Neural progenitor cell (in vitro differentiated cells): ENCODE measurements around the gene LRCOL1. TPM values are rescaled to one million over a fixed set of nuclear protein-coding genes. Genes with fewer than 3 reads are reported as not detected.

Source experiments
- DNase-seq: peaks from one replicate; pipeline ENCODE4 v3.0.0-alpha.2; 2016; ENCODE audit warnings: low spot score
- H2AFZ ChIP-seq: fragments of 200-600 bp; sonication (generic); replicated peaks from 2 replicates; pipeline ENCODE4 v1.6.1; 2016; ENCODE audit warnings: antibody characterized with exemption
- H3F3A ChIP-seq: fragments of 200-600 bp; sonication (generic); 2 replicates; pipeline ENCODE4 v1.6.1; 2016; ENCODE audit warnings: antibody characterized with exemption, low read depth
- H3K27ac ChIP-seq: fragments of 200-600 bp; sonication (generic); 2 replicates; pipeline ENCODE4 v1.5.1; 2016; ENCODE audit warnings: mild to moderate bottlenecking
- H3K27me3 ChIP-seq: fragments of 200-600 bp; sonication (generic); 2 replicates; pipeline ENCODE4 v1.6.1; 2016; ENCODE audit warnings: mild to moderate bottlenecking, moderate library complexity
- H3K36me3 ChIP-seq: fragments of 200-600 bp; sonication (generic); 2 replicates; pipeline ENCODE4 v1.5.1; 2016
- H3K4me1 ChIP-seq: fragments of 200-600 bp; sonication (generic); 2 replicates; pipeline ENCODE4 v1.6.1; 2016; ENCODE audit warnings: mixed run types
- H3K4me2 ChIP-seq: fragments of 200-600 bp; sonication (generic); 2 replicates; pipeline ENCODE4 v1.6.1; 2016
- H3K4me3 ChIP-seq: fragments of 200-600 bp; sonication (generic); 2 replicates; pipeline ENCODE4 v1.5.1; 2016
- H3K79me2 ChIP-seq: fragments of 200-600 bp; sonication (generic); 2 replicates; pipeline ENCODE4 v1.6.1; 2016; ENCODE audit warnings: low read depth
- H3K9ac ChIP-seq: fragments of 200-600 bp; sonication (generic); 2 replicates; pipeline ENCODE4 v1.6.1; 2016
- H3K9me3 ChIP-seq: fragments of 200-600 bp; sonication (generic); 2 replicates; pipeline ENCODE4 v1.5.1; 2016; ENCODE audit warnings: low read depth
- H4K20me1 ChIP-seq: fragments of 200-600 bp; sonication (generic); 2 replicates; pipeline ENCODE4 v1.6.1; 2016; ENCODE audit warnings: low read depth
- H3K27ac Mint-ChIP-seq: 3 replicates; pipeline ENCODE4 v1.8.0; 2021; ENCODE audit warnings: mixed read lengths
- H3K27me3 Mint-ChIP-seq: 2 replicates; pipeline ENCODE4 v1.8.0; 2022; ENCODE audit warnings: low read depth, mild to moderate bottlenecking, inconsistent platforms, moderate library complexity, mixed read lengths; ENCODE audit not compliant: insufficient read depth
- H3K36me3 Mint-ChIP-seq: 3 replicates; pipeline ENCODE4 v1.8.0; 2021; ENCODE audit warnings: mixed read lengths
- H3K4me1 Mint-ChIP-seq: 3 replicates; pipeline ENCODE4 v1.8.0; 2021; ENCODE audit warnings: mixed read lengths
- H3K4me3 Mint-ChIP-seq: 3 replicates; pipeline ENCODE4 v1.8.0; 2021; ENCODE audit warnings: mild to moderate bottlenecking, moderate library complexity, mixed read lengths
- H3K9me3 Mint-ChIP-seq: 3 replicates; pipeline ENCODE4 v1.8.0; 2020; ENCODE audit warnings: mixed read lengths
- EZH2 ChIP-seq: fragments of 200-600 bp; sonication (generic); IDR thresholded peaks from 2 replicates; pipeline ENCODE4 v1.6.1; 2017; ENCODE audit warnings: antibody characterized with exemption, mild to moderate bottlenecking, moderate library complexity
- EZH2phosphoT487 ChIP-seq: fragments of 200-600 bp; sonication (generic); IDR thresholded peaks from 2 replicates; pipeline ENCODE4 v1.6.1; 2017; ENCODE audit warnings: antibody characterized with exemption
- total RNA-seq: library from RNA; depleted of rRNA; stranded (reverse); fragments of >200 nt; gene quantifications from 2 replicates; pipeline ENCODE4 v1.2.3, GENCODE V29; 2015; ENCODE audit warnings: low replicate concordance
- TF ChIP-seq, protein P1 (sequence below): fragments of 200-600 bp; sonication (generic); IDR thresholded peaks from 2 replicates; pipeline ENCODE4 v1.5.1; 2017; ENCODE audit warnings: antibody characterized with exemption, mild to moderate bottlenecking

The LRCOL1 gene
- total RNA-seq, 1 donor from 2014 or later: not detected

DNA sequence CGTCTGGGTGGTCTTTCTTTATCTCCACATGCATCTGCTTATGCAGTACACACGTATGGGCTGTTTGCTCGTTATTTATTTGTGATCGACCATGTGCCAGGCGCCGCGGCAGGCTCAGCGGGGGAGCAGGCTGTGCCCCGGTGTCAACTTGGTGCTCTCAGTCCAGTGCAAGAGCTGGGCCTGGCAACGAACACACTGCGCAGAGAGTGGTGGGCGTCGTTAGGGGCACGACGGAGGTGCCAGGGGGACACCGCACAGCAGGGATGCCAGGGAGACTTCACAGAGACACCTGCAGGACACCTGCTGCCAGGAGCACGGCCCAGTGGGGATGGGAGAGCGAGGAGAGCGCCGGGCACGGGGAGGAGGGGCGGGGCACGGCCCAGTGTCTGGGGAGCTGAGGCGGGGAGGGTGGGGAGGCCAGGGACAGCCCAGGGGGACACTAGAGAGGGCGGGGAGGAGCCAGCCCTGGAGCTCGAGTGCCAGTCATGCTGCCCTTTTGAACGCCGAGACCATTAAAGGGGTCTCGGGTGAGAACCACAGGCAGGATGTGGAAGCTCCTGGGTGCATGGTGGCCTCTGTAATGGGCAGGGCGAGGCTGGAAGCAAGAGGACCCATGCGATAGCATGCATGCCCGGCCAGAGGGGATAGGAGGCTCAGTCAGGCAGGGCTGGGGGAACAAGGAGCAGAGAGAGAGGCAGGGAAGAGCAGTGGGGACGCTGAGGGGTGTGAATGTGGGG is 652 bp upstream of the LRCOL1 start:
- Mint-ChIP-seq H3K27me3 (peaks cover 43% of the 10 kb centered on the region), H3K36me3 (no peaks in the 10 kb centered on the region), H3K9me3 (peaks cover 13% of the 10 kb centered on the region), H3K27ac (peak overlapping the region; percentile 78), H3K4me1 (peaks cover 51% of the 10 kb centered on the region), H3K4me3 (peak overlapping the region; percentile 43)
- TF ChIP-seq, protein P1, sequence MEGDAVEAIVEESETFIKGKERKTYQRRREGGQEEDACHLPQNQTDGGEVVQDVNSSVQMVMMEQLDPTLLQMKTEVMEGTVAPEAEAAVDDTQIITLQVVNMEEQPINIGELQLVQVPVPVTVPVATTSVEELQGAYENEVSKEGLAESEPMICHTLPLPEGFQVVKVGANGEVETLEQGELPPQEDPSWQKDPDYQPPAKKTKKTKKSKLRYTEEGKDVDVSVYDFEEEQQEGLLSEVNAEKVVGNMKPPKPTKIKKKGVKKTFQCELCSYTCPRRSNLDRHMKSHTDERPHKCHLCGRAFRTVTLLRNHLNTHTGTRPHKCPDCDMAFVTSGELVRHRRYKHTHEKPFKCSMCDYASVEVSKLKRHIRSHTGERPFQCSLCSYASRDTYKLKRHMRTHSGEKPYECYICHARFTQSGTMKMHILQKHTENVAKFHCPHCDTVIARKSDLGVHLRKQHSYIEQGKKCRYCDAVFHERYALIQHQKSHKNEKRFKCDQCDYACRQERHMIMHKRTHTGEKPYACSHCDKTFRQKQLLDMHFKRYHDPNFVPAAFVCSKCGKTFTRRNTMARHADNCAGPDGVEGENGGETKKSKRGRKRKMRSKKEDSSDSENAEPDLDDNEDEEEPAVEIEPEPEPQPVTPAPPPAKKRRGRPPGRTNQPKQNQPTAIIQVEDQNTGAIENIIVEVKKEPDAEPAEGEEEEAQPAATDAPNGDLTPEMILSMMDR: no peak
- TF ChIP-seq EZH2phosphoT487: no peak
- no peak for TF ChIP-seq EZH2
- H3K4me2 ChIP-seq: no peak overlapping the region
- no peak overlapping the region for H3K27ac ChIP-seq
- DNase-seq: no peak
- H4K20me1 ChIP-seq: no peaks in the 10 kb centered on the region
- no peaks in the 10 kb centered on the region for H3F3A ChIP-seq
- H3K27me3 ChIP-seq: peaks cover 100% of the 10 kb centered on the region
- H3K9me3 ChIP-seq: no peaks in the 10 kb centered on the region
- no peak overlapping the region for H2AFZ ChIP-seq
- H3K4me1 ChIP-seq: no peaks in the 10 kb centered on the region
- H3K79me2 ChIP-seq: no peaks in the 10 kb centered on the region
- H3K9ac ChIP-seq: no peak overlapping the region
- H3K36me3 ChIP-seq: no peaks in the 10 kb centered on the region
- H3K4me3 ChIP-seq: no peak overlapping the region

DNA sequence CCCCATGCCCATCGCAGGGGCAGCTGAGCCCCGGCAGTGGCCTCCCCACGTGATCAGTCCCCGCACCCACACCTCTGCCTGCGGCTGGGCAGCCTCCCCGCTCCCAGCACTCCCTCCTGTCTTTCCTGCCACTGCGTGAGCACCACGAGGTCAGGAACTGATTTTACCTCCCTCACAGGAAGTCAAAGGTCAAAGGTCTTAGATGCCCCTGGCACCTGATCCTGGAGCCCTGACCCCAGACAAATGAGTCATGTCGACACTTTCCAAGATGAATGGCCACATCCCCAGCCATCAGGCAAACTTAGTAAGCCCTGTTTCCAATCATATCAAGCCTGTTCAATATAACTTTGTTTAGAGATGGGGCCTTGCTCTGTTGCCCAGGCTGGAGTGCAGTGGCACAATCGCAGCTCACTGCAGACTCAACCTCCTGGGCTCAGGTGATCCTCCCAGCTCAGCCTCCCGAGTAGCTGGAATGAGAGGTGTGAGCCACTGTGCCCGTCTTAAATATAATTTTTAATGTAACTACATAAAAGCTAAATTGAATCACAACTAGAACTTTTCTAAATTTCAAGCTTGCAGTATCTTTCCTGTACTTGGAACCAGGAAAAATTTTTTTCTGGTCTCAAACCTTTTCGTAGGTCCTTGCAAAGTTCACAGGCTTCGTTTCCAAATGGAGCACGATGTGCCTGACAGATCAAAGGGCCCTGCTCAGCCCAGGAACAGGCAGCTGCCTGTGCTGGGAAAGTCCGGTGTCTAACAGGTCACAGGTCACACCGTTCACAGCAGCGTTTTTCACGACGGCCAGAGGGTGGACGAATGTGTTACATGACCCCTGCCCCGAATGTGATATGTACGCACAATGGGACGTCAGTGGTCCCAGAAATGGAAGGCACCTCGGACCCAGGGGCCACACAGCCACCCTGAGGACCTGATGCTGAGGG is 1.9 kb downstream of the LRCOL1 start:
- Mint-ChIP-seq H3K27me3 (peaks cover 31% of the 10 kb centered on the region), H3K27ac (peak overlapping the region; percentile 81), H3K9me3 (peaks cover 3% of the 10 kb centered on the region), H3K36me3 (no peaks in the 10 kb centered on the region), H3K4me3 (peak overlapping the region; percentile 76), H3K4me1 (peaks cover 47% of the 10 kb centered on the region)
- H4K20me1 ChIP-seq: no peaks in the 10 kb centered on the region
- H3K9me3 ChIP-seq: no peaks in the 10 kb centered on the region
- TF ChIP-seq EZH2 (no peak), EZH2phosphoT487 (no peak)
- TF ChIP-seq, protein P1: no peak
- no peaks in the 10 kb centered on the region for H3K79me2 ChIP-seq
- H3K27ac ChIP-seq: no peak overlapping the region
- DNase-seq: peak; percentile 18
- H3K27me3 ChIP-seq: peaks cover 100% of the 10 kb centered on the region
- no peaks in the 10 kb centered on the region for H3F3A ChIP-seq
- no peaks in the 10 kb centered on the region for H3K36me3 ChIP-seq
- H3K9ac ChIP-seq: no peak overlapping the region
- no peak overlapping the region for H2AFZ ChIP-seq
- H3K4me3 ChIP-seq: no peak overlapping the region
- peaks cover 3% of the 10 kb centered on the region for H3K4me1 ChIP-seq
- no peak overlapping the region for H3K4me2 ChIP-seq

DNA sequence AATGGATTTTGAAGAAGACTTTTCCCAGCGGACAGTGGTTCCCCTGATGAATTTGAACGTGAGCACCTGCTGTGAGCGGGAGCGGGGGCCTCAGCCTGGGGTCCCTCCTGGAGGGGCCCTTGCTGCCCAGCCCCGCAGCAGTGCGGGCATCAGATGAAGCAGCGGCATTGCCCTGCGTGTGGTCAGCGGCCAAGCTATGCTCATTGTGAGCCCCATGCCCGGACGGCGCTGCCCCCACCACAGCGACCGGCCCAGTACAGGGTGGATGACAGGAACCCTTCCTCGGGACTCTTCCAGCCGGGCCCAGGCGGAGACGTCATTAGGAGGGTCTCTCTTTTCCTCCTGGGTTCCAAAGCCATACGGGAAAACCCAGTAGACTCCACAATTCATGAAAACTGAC is 3.5 kb downstream of the LRCOL1 start:
- Histone ChIP-seq H3K4me1 (peaks cover 12% of the 10 kb centered on the region), H3K9me3 (no peaks in the 10 kb centered on the region), H3K4me2 (no peak overlapping the region), H3K79me2 (no peaks in the 10 kb centered on the region), H3K27ac (no peak overlapping the region), H2AFZ (no peak overlapping the region), H4K20me1 (no peaks in the 10 kb centered on the region), H3K9ac (no peak overlapping the region), H3K27me3 (peaks cover 100% of the 10 kb centered on the region), H3F3A (peaks cover 4% of the 10 kb centered on the region), H3K36me3 (no peaks in the 10 kb centered on the region), H3K4me3 (no peak overlapping the region)
- TF ChIP-seq EZH2phosphoT487 (peak; percentile 26), EZH2 (no peak)
- TF ChIP-seq, protein P1: no peak
- H3K4me3 Mint-ChIP-seq: peak overlapping the region; percentile 38
- peaks cover 3% of the 10 kb centered on the region for H3K9me3 Mint-ChIP-seq
- H3K27ac Mint-ChIP-seq: no peak overlapping the region
- H3K27me3 Mint-ChIP-seq: peaks cover 30% of the 10 kb centered on the region
- no peaks in the 10 kb centered on the region for H3K36me3 Mint-ChIP-seq
- DNase-seq: no peak
- H3K4me1 Mint-ChIP-seq: peaks cover 58% of the 10 kb centered on the region
